ENCODE data around the gene RPS6KB2. TPM values are rescaled to one million over a fixed set of nuclear protein-coding genes. Genes with fewer than 3 reads are reported as not detected.

Gene RPS6KB2
- polyA plus RNA-seq, result 10 to 100 TPM; 39.0 to 88.1 (median 74.3) TPM
- long read RNA-seq, donor 1, transcript RPS6KB2-201 (15 exons, 1,733 nt), result major isoform, 5 of 19 reads
- long read RNA-seq, donor 1, partial matches to known transcripts, result 14 of 19 reads
- long read RNA-seq, donor 1, other reads (novel, unspliced or antisense), result 0 of 19 reads
- long read RNA-seq, donor 2, partial matches to known transcripts, result 0 of 1 reads
- long read RNA-seq, donor 2, other reads (novel, unspliced or antisense), result 0 of 1 reads
- long read RNA-seq, donor 3, transcript RPS6KB2-201 (15 exons, 1,733 nt), result major isoform, 5 of 12 reads
- long read RNA-seq, donor 3, partial matches to known transcripts, result 7 of 12 reads
- long read RNA-seq, donor 3, other reads (novel, unspliced or antisense), result 0 of 12 reads
- long read RNA-seq, donor 4, result 0 reads
- long read RNA-seq, donor 5, partial matches to known transcripts, result 9 of 9 reads
- long read RNA-seq, donor 5, other reads (novel, unspliced or antisense), result 0 of 9 reads
- long read RNA-seq, donor 6, partial matches to known transcripts, result 0 of 3 reads
- long read RNA-seq, donor 6, other reads (novel, unspliced or antisense), result 0 of 3 reads
- long read RNA-seq, donor 7, result 0 reads
- long read RNA-seq, donor 8, partial matches to known transcripts, result 6 of 7 reads
- long read RNA-seq, donor 8, other reads (novel, unspliced or antisense), result 0 of 7 reads
- long read RNA-seq, donor 9, result 0 reads
- long read RNA-seq, donor 10, partial matches to known transcripts, result 10 of 15 reads
- long read RNA-seq, donor 10, other reads (novel, unspliced or antisense), result 0 of 15 reads

DNA sequence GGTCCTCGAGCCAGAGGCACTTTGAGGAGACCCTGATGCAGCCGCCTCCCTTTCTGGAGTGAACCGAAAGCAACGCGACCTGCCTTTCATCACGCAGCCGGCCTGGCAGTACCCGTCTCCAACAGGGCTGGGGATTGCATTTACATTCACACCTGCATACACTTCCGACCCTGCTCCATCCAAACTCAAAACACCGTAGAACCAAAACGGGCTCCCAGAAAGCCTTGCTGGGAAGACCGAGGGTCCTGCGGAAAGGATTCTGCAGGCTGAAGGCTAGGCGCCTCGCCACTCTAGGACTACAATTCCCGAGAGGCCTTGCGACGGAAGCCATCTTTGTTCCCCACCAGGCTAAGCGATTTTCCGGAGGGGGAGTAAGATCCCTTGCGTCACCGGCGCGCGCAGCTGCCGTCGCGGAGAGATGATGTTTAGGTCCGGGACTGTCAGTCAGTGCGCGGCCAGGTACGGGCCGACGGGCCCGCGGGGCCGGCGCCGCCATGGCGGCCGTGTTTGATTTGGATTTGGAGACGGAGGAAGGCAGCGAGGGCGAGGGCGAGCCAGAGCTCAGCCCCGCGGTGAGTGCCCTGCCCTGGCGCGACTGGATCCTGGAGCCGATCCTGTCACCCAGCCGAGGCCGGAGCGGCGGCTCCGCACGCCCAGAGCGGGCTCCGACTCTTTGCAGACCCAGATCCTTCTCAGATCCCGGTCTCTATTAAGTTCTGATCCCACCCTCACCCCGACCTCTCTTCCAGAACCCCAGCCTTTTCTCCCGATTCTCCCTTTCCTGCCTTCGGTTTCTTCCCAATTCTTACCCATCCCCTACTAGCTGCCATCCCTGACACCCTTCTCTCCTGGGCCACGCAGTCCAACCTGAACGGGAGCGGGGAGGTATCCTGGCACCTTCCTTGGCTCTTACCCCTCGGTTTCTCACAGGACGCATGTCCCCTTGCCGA lies at the start of gene RPS6KB2:
TSS of gene RPS6KB2 (plus strand) at position 443 of the 950 bp plus-strand sequence. CDS start at position 495, 52 bp downstream.
- peak within 1 kb of the TSS; percentile 54 to 65 (median 57) for H3K4me3 ChIP-seq (ENCODE audit: low read depth in 1 of 3, low read length in 3 of 3)
- H3K27ac ChIP-seq (ENCODE audit: low read depth in 1 of 3, low read length in 2 of 3), result peak within 1 kb of the TSS; percentile 69 to 89 (median 80)
- H3K4me1 ChIP-seq (ENCODE audit: control insufficient read depth in 3 of 3, insufficient read depth in 2 of 3, low read depth in 1 of 3, low read length in 2 of 3), result peaks cover 4 to 16% (median 4%) of the 10 kb centered on the region in 3 donors
- 0 to 1% (median 0%) methylated on average over 58 to 68 of the region's 68 CpGs for WGBS, 3 donors
- peak; percentile 98 to 99 for DNase-seq
- no peaks in the 10 kb centered on the region for H3K9me3 ChIP-seq (ENCODE audit: control insufficient read depth in 2 of 2, insufficient read depth in 1 of 2, low read depth in 1 of 2, low read length in 1 of 2)
- H3K36me3 ChIP-seq (ENCODE audit: control insufficient read depth in 3 of 3, insufficient read depth in 2 of 3, low read depth in 1 of 3, low read length in 3 of 3), result peaks cover 3 to 45% (median 13%) of the 10 kb centered on the region in 3 donors
- no peaks in the 10 kb centered on the region for H3K27me3 ChIP-seq (ENCODE audit: control insufficient read depth in 3 of 3, insufficient read depth in 3 of 3, low read length in 3 of 3)
- no peak for FAIRE-seq

DNA sequence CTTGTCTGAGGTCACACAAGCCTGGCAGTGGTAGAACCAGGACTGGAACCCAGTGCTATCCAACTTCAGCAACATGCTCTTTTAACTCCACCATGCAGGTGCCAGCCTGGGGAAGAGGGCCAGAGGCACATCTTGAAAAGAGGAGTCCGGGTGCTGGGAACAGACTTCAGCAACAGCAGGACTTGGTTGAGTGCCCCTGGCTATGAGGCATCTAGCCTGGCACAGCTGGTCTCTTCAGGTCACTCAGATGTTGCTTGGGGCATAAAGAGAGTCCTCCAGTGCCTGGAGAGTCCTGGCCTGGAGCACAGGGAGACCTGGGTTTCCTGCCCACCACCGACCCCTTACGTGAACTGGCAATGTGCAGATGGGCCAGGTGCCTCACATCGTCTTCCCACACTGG lies 49.8 kb upstream of the RPS6KB2 start:
- whole genome bisulfite sequencing, 3 donors, result 94 to 98% (median 94%) methylated on average over 4 of the region's 4 CpGs
- FAIRE-seq (no peak), DNase-seq (no peak)
- Histone ChIP-seq H3K27me3 (ENCODE audit: control insufficient read depth in 3 of 3, insufficient read depth in 3 of 3, low read length in 3 of 3) (peaks cover 0 to 9% (median 0%) of the 10 kb centered on the region in 3 donors), H3K9me3 (ENCODE audit: control insufficient read depth in 2 of 2, insufficient read depth in 1 of 2, low read depth in 1 of 2, low read length in 1 of 2) (no peaks in the 10 kb centered on the region), H3K4me1 (ENCODE audit: control insufficient read depth in 3 of 3, insufficient read depth in 2 of 3, low read depth in 1 of 3, low read length in 2 of 3) (peaks cover 3 to 36% (median 8%) of the 10 kb centered on the region in 3 donors), H3K36me3 (ENCODE audit: control insufficient read depth in 3 of 3, insufficient read depth in 2 of 3, low read depth in 1 of 3, low read length in 3 of 3) (peaks cover 0 to 2% (median 0%) of the 10 kb centered on the region in 3 donors), H3K4me3 (ENCODE audit: low read depth in 1 of 3, low read length in 3 of 3) (no peak overlapping the region), H3K27ac (ENCODE audit: low read depth in 1 of 3, low read length in 2 of 3) (no peak overlapping the region)

DNA sequence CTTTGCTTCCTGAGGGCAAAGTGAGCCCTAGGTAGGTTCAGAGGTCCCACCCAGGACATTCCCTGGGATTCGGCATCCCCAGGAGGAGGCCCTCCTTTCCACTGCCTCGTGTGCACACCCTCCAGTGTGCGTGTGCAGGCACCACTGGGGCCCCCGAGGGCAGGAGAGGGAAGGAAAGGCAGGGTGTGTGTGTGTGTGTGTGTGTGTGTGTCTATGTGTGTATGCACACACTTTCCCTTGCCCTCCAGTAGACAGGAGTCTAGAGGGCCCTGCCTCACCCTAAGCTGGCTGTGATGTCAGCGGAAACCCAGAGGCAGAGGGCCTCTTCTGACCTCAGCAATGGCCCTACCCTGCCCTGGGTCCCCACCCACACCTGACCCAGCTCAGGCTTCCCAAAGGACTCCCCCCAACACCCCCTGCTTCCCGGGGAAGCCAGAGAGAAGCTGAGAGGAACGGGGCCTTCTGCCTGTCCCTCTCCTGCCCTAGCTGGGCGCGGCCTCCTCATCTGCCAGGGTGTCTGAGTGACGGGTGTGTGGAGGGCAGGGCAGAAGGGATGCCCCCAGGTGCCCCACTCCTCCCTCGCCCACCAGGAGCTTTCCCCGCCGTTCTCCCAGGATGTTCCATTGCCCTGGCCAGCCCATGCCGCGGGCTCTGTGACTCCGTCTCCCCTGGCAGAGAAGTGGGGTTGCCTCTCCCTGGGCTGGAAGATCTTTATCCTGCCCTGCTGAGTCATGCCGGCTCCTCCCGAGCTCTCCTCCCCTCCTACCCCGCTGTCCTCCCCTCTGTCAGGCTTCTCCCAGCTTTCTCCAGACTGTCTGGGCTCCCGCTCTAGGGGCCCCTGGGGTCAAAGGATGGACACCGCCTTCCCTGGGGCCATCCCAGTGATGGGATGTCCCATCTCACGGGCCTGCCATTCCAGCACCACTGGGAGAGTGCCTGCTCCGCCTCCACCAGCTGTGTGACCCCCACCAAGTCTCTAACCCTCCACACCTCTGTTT lies 48.9 kb upstream of the RPS6KB2 start:
- no peaks in the 10 kb centered on the region for H3K9me3 ChIP-seq (ENCODE audit: control insufficient read depth in 2 of 2, insufficient read depth in 1 of 2, low read depth in 1 of 2, low read length in 1 of 2)
- DNase-seq, result peak; percentile 34 to 80
- FAIRE-seq, result no peak

DNA sequence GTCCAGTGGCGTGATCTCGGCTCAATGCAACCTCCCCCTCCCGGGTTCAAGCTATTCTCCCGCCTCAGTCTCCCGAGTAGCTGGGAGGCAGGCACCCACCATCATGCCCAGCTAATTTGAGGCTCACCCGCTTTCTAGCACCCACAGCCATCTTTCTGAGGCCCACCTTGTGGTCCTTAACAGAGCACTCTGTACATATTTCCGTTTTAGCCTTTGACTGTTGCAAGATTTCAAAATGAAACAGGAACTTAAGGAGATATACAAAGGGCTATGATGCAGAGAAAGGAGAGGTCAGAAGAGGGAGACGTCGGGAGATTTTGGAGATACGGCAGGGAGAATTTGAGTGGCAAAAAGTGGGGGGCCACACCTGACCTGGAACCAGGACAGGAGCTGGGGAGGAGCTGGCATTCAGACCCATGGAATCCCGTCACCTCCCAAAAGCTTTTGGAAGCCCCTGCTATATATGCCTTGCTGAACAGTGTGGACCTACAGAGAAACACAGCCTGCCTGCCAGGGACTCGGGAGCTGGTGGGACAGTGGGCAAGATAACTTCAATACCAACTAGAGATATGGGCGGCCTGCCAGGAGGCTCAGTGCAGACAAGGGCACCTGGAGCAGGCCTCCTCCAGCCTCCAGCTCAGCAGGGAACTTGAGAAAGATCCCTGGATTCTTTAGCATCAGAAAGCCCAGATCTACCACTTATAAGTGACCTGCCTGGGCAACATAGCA lies 46.9 kb upstream of the RPS6KB2 start:
- no peaks in the 10 kb centered on the region for H3K36me3 ChIP-seq (ENCODE audit: control insufficient read depth in 3 of 3, insufficient read depth in 2 of 3, low read depth in 1 of 3, low read length in 3 of 3)
- H3K27me3 ChIP-seq (ENCODE audit: control insufficient read depth in 3 of 3, insufficient read depth in 3 of 3, low read length in 3 of 3), result peaks cover 0 to 2% (median 0%) of the 10 kb centered on the region in 3 donors
- H3K27ac ChIP-seq (ENCODE audit: low read depth in 1 of 3, low read length in 2 of 3), result no peak overlapping the region
- FAIRE-seq (no peak), DNase-seq (no peak)
- 74 to 81% (median 78%) methylated on average over 13 of the region's 13 CpGs for WGBS, 3 donors
- H3K4me1 ChIP-seq (ENCODE audit: control insufficient read depth in 3 of 3, insufficient read depth in 2 of 3, low read depth in 1 of 3, low read length in 2 of 3), result peaks cover 0 to 19% (median 0%) of the 10 kb centered on the region in 3 donors
- no peak overlapping the region for H3K4me3 ChIP-seq (ENCODE audit: low read depth in 1 of 3, low read length in 3 of 3)
- H3K9me3 ChIP-seq (ENCODE audit: control insufficient read depth in 2 of 2, insufficient read depth in 1 of 2, low read depth in 1 of 2, low read length in 1 of 2), result no peaks in the 10 kb centered on the region

More for the DNA sequence above, 48.9 kb upstream of the RPS6KB2 start:
- Histone ChIP-seq H3K27me3 (ENCODE audit: control insufficient read depth in 3 of 3, insufficient read depth in 3 of 3, low read length in 3 of 3) (peaks cover 0 to 9% (median 0%) of the 10 kb centered on the region in 3 donors), H3K27ac (ENCODE audit: low read depth in 1 of 3, low read length in 2 of 3) (peak overlapping the region in 1 of 3 donors; percentile 47), H3K4me1 (ENCODE audit: control insufficient read depth in 3 of 3, insufficient read depth in 2 of 3, low read depth in 1 of 3, low read length in 2 of 3) (peaks cover 0 to 28% (median 5%) of the 10 kb centered on the region in 3 donors), H3K4me3 (ENCODE audit: low read depth in 1 of 3, low read length in 3 of 3) (no peak overlapping the region), H3K36me3 (ENCODE audit: control insufficient read depth in 3 of 3, insufficient read depth in 2 of 3, low read depth in 1 of 3, low read length in 3 of 3) (peaks cover 0 to 2% (median 0%) of the 10 kb centered on the region in 3 donors)
- 55 to 70% (median 61%) methylated on average over 19 to 23 of the region's 23 CpGs for WGBS, 3 donors

DNA sequence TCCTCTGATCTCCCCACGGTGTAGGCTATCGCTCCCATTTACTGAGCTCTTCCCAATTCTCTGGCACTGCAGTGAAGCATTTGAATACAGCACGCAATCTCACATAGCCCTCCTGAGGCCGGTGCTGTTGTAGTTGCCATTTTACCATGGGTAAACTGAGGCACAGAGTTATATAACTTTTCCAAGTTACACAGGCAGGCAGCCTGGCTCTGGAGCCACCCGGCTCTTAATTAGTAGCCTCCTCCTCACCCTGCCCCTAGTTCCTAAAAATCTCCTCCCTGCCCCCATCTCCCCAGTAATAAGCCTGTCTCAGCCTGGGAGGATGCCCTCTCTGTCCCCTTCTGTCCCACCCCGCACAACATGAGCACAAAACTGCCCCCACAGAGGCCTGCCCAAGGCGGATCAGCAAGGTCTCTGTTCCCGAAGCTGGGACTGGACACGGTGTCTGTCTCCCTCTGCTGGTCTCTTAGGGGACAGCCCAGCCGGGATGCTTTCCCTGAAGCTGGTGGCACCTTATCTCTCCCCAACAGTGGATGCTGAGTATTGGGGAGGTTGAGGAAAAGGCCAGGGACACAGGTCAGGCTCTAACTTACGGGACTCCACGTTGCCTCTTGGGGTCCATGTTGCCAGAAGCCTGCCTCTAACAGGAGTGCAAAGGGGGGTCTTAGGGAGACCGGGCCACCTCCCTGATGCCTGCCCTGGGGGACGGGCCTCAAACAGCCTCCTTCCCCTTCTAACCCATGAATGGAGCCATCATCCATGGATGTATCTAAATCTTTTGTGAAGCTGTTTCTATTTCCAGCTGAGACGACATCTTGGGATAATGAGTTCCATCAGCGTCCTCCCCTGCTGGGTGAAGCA lies 45.8 kb upstream of the RPS6KB2 start:
- Histone ChIP-seq H3K4me3 (ENCODE audit: low read depth in 1 of 3, low read length in 3 of 3) (no peak overlapping the region), H3K9me3 (ENCODE audit: control insufficient read depth in 2 of 2, insufficient read depth in 1 of 2, low read depth in 1 of 2, low read length in 1 of 2) (no peaks in the 10 kb centered on the region), H3K27ac (ENCODE audit: low read depth in 1 of 3, low read length in 2 of 3) (no peak overlapping the region), H3K27me3 (ENCODE audit: control insufficient read depth in 3 of 3, insufficient read depth in 3 of 3, low read length in 3 of 3) (no peaks in the 10 kb centered on the region), H3K4me1 (ENCODE audit: control insufficient read depth in 3 of 3, insufficient read depth in 2 of 3, low read depth in 1 of 3, low read length in 2 of 3) (peaks cover 0 to 19% (median 0%) of the 10 kb centered on the region in 3 donors), H3K36me3 (ENCODE audit: control insufficient read depth in 3 of 3, insufficient read depth in 2 of 3, low read depth in 1 of 3, low read length in 3 of 3) (no peaks in the 10 kb centered on the region)
- WGBS, 3 donors, result 46 to 48% (median 46%) methylated on average over 16 of the region's 16 CpGs
- no peak for FAIRE-seq
- DNase-seq, result peak; percentile 81 to 85

DNA sequence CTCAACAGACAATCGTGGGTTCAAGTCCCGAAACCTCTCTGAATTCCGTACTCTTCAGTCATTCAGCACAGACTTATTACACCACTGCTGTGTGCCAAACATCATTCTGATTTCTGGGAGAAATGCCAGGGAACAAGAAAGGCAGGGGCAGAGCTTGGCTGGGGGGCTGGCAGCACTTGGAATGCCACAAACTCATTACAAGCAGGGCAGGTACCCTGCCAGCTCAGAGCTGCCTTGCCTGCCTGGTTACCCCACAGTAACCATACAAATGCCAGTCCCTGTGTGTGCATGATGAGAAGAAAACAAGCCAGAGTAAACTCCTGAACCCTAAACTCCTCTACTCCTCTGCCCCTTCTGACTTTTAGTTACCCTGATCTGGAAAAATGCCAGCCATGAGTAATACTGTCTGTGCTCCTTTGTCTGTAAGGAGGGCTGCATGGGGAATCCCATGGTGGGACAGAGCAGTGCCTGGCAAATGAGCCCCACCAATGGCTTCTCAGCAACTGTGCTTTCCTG lies 43.4 kb upstream of the RPS6KB2 start:
- DNase-seq (no peak), FAIRE-seq (no peak)
- Histone ChIP-seq H3K27ac (ENCODE audit: low read depth in 1 of 3, low read length in 2 of 3) (no peak overlapping the region), H3K36me3 (ENCODE audit: control insufficient read depth in 3 of 3, insufficient read depth in 2 of 3, low read depth in 1 of 3, low read length in 3 of 3) (peaks cover 0 to 3% (median 0%) of the 10 kb centered on the region in 3 donors), H3K9me3 (ENCODE audit: control insufficient read depth in 2 of 2, insufficient read depth in 1 of 2, low read depth in 1 of 2, low read length in 1 of 2) (no peaks in the 10 kb centered on the region), H3K4me3 (ENCODE audit: low read depth in 1 of 3, low read length in 3 of 3) (no peak overlapping the region), H3K4me1 (ENCODE audit: control insufficient read depth in 3 of 3, insufficient read depth in 2 of 3, low read depth in 1 of 3, low read length in 2 of 3) (peaks cover 0 to 9% (median 0%) of the 10 kb centered on the region in 3 donors), H3K27me3 (ENCODE audit: control insufficient read depth in 3 of 3, insufficient read depth in 3 of 3, low read length in 3 of 3) (no peaks in the 10 kb centered on the region)
- WGBS, 3 donors, result 17 to 61% (median 41%) methylated on average over 3 of the region's 3 CpGs

Measured in small intestine (tissue), 16 donors.